Fibroblast of pulmonary artery (primary cell): ENCODE measurements around the gene DEK.

ENCODE experiments used
- DNase-seq: peaks from one replicate; pipeline ENCODE4 v3.0.0-alpha.2; 2010; ENCODE audit warnings: low read depth
- H3K4me3 ChIP-seq: replicated peaks from 2 replicates; pipeline ENCODE4 v1.5.1; 2011; ENCODE audit warnings: low read depth, mild to moderate bottlenecking, control low read depth, low read length, moderate library complexity
- CTCF ChIP-seq: IDR thresholded peaks from 2 replicates; pipeline ENCODE4 v1.5.1; 2011; ENCODE audit warnings: mild to moderate bottlenecking, control low read depth, low read length, inconsistent platforms; ENCODE audit errors: missing control alignments

The DEK gene

GRCh38 chr6:18259675-18260447, 4.5 kb downstream of the DEK start:
- TF ChIP-seq CTCF = no peak
- H3K4me3 ChIP-seq = no peak overlapping the region
- no peak for DNase-seq

GRCh38 chr6:18254793-18255192, 9.5 kb downstream of the DEK start:
- H3K4me3 ChIP-seq = no peak overlapping the region
- no peak for DNase-seq
- no peak for TF ChIP-seq CTCF

- no peak for TF ChIP-seq CTCF
- H3K4me3 ChIP-seq = no peak overlapping the region
- no peak for DNase-seq
Observed at GRCh38 chr6:18253635-18254034, 10.7 kb downstream of the DEK start.

- DNase-seq = no peak
- TF ChIP-seq CTCF = no peak
- no peak overlapping the region for H3K4me3 ChIP-seq
Observed at GRCh38 chr6:18249271-18249670, 15.1 kb downstream of the DEK start.

GRCh38 chr6:18248698-18249097, 15.6 kb downstream of the DEK start:
- no peak for TF ChIP-seq CTCF
- H3K4me3 ChIP-seq = no peak overlapping the region
- no peak for DNase-seq

GRCh38 chr6:18247002-18247401, 17.3 kb downstream of the DEK start:
- no peak for DNase-seq
- no peak overlapping the region for H3K4me3 ChIP-seq
- TF ChIP-seq CTCF = no peak

- no peak for DNase-seq
- no peak for TF ChIP-seq CTCF
- no peak overlapping the region for H3K4me3 ChIP-seq
Observed at GRCh38 chr6:18246205-18246604, 18.1 kb downstream of the DEK start.
